Trophoblast cell (in vitro differentiated cells and primary cell): Measurements from ENCODE around the gene EVX2.
A peak's percentile ranks its signal among the peaks of the same experiment; 100 is the strongest.

Experiments
- DNase-seq, 2 donors: peaks; one replicate each; pipeline ENCODE4 v3.0.0-alpha.2; 2016
- H2AFZ ChIP-seq: 2 replicates; pipeline ENCODE4 v1.6.1; 2013; ENCODE audit warnings: low read length, moderate library complexity, mild to moderate bottlenecking; ENCODE audit not compliant: insufficient read depth, poor library complexity
- H2AK5ac ChIP-seq: 2 replicates; pipeline ENCODE4 v1.6.1; 2013; ENCODE audit warnings: mild to moderate bottlenecking, low read length
- H2BK120ac ChIP-seq: 2 replicates; pipeline ENCODE4 v1.6.1; 2013; ENCODE audit warnings: low read length, mild to moderate bottlenecking, moderate library complexity; ENCODE audit not compliant: insufficient read depth, poor library complexity
- H2BK12ac ChIP-seq: 2 replicates; pipeline ENCODE4 v1.6.1; 2013; ENCODE audit warnings: mild to moderate bottlenecking, low read length, moderate library complexity
- H2BK5ac ChIP-seq: 2 replicates; pipeline ENCODE4 v1.6.1; 2013; ENCODE audit warnings: low read length, low read depth, moderate library complexity, mild to moderate bottlenecking; ENCODE audit not compliant: poor library complexity
- H3K14ac ChIP-seq: 2 replicates; pipeline ENCODE4 v1.6.1; 2013; ENCODE audit warnings: mild to moderate bottlenecking, low read length
- H3K18ac ChIP-seq: 2 replicates; pipeline ENCODE4 v1.6.1; 2013; ENCODE audit warnings: mild to moderate bottlenecking, low read length
- H3K23ac ChIP-seq: 2 replicates; pipeline ENCODE4 v1.6.1; 2013; ENCODE audit warnings: low read length
- H3K27ac ChIP-seq: 2 replicates; pipeline ENCODE4 v1.5.1; 2013; ENCODE audit warnings: low read depth, mild to moderate bottlenecking, inconsistent platforms, low read length, moderate library complexity
- H3K27me3 ChIP-seq: 2 replicates; pipeline ENCODE4 v1.6.1; 2013; ENCODE audit warnings: inconsistent platforms, mild to moderate bottlenecking, low read length, moderate library complexity; ENCODE audit not compliant: insufficient read depth
- H3K36me3 ChIP-seq, 2 experiments: 1 replicate in 1 of 2; 2 replicates in 1 of 2; pipeline ENCODE4 v1.6.1; 2013; ENCODE audit warnings: low read length in 2 of 2, mild to moderate bottlenecking in 2 of 2, moderate library complexity in 1 of 2; ENCODE audit not compliant: insufficient read depth in 2 of 2, control insufficient read depth in 1 of 2
- H3K4ac ChIP-seq: 2 replicates; pipeline ENCODE4 v1.6.1; 2013; ENCODE audit warnings: low read depth, mild to moderate bottlenecking, low read length, moderate library complexity
- H3K4me1 ChIP-seq, 2 experiments: 1 replicate in 1 of 2; 2 replicates in 1 of 2; pipeline ENCODE4 v1.6.1; 2013; ENCODE audit warnings: low read length in 2 of 2, mild to moderate bottlenecking in 2 of 2, moderate library complexity in 1 of 2; ENCODE audit not compliant: insufficient read depth in 2 of 2, control insufficient read depth in 1 of 2
- H3K4me2 ChIP-seq: 2 replicates; pipeline ENCODE4 v1.6.1; 2013; ENCODE audit warnings: inconsistent platforms, mild to moderate bottlenecking, low read length, moderate library complexity
- H3K4me3 ChIP-seq: 2 replicates; pipeline ENCODE4 v1.5.1; 2013; ENCODE audit warnings: mild to moderate bottlenecking, low read depth, low read length, inconsistent platforms
- H3K79me1 ChIP-seq: one replicate; pipeline ENCODE4 v1.6.1; 2013; ENCODE audit warnings: low read length
- H3K79me2 ChIP-seq: 2 replicates; pipeline ENCODE4 v1.6.1; 2013; ENCODE audit warnings: low read length, mild to moderate bottlenecking; ENCODE audit not compliant: control insufficient read depth, insufficient read depth, poor library complexity
- H3K9ac ChIP-seq: 2 replicates; pipeline ENCODE4 v1.6.1; 2013; ENCODE audit warnings: mild to moderate bottlenecking, low read length
- H3K9me3 ChIP-seq: 2 replicates; pipeline ENCODE4 v1.6.1; 2013; ENCODE audit warnings: low read depth, mild to moderate bottlenecking, control low read depth, inconsistent platforms, low read length; ENCODE audit not compliant: insufficient read depth
- H4K12ac ChIP-seq: 2 replicates; pipeline ENCODE4 v1.6.1; 2013; ENCODE audit warnings: low read depth, mild to moderate bottlenecking, low read length, moderate library complexity
- H4K8ac ChIP-seq: 2 replicates; pipeline ENCODE4 v1.6.1; 2013; ENCODE audit warnings: low read depth, mild to moderate bottlenecking, low read length, moderate library complexity
- H4K91ac ChIP-seq: one replicate; pipeline ENCODE4 v1.6.1; 2013; ENCODE audit warnings: low read depth, mild to moderate bottlenecking, low read length, moderate library complexity
- WGBS: extraction: QIAGEN DNeasy Blood & Tissue Kit; methylation state at CpG from one replicate; pipeline ENCODE4 v1.1.7; 2013; ENCODE audit warnings: missing lambda C conversion rate; ENCODE audit not compliant: insufficient read length, insufficient coverage; ENCODE audit errors: extremely low coverage; 5-methylcytosine and 5-hydroxymethylcytosine counted together

The EVX2 gene

GRCh38 chr2:176106581-176107539, 23.1 kb upstream of the EVX2 start, which contains the start of gene HOXD11:
TSS of gene HOXD11 (plus strand) at chr2:176107280. CDS start at chr2:176107356, 76 bp downstream.
- Histone ChIP-seq H4K91ac (no peak within 1 kb of the TSS), H2BK120ac (no peak within 1 kb of the TSS), H3K79me2 (no peaks in the 10 kb centered on the region), H2AK5ac (no peak within 1 kb of the TSS), H2BK12ac (no peak within 1 kb of the TSS), H4K12ac (no peak within 1 kb of the TSS), H2AFZ (no peak within 1 kb of the TSS), H4K8ac (no peak within 1 kb of the TSS), H3K4ac (no peak within 1 kb of the TSS), H3K23ac (no peak within 1 kb of the TSS), H2BK5ac (no peak within 1 kb of the TSS), H3K79me1 (peaks cover 4% of the 10 kb centered on the region), H3K4me1 (peaks cover 7 to 13% of the 10 kb centered on the region in 2 experiments), H3K9me3 (peaks cover 8% of the 10 kb centered on the region), H3K27ac (no peak within 1 kb of the TSS), H3K27me3 (peaks cover 76% of the 10 kb centered on the region), H3K4me2 (peak within 1 kb of the TSS; percentile 60), H3K14ac (no peak within 1 kb of the TSS), H3K18ac (no peak within 1 kb of the TSS), H3K36me3 (no peaks in the 10 kb centered on the region), H3K4me3 (peak within 1 kb of the TSS; percentile 60), H3K9ac (no peak within 1 kb of the TSS)
- DNase-seq, result peak; percentile 15 to 51
- WGBS, result no CpG with 5 or more reads among the region's 85 CpGs

DNA sequence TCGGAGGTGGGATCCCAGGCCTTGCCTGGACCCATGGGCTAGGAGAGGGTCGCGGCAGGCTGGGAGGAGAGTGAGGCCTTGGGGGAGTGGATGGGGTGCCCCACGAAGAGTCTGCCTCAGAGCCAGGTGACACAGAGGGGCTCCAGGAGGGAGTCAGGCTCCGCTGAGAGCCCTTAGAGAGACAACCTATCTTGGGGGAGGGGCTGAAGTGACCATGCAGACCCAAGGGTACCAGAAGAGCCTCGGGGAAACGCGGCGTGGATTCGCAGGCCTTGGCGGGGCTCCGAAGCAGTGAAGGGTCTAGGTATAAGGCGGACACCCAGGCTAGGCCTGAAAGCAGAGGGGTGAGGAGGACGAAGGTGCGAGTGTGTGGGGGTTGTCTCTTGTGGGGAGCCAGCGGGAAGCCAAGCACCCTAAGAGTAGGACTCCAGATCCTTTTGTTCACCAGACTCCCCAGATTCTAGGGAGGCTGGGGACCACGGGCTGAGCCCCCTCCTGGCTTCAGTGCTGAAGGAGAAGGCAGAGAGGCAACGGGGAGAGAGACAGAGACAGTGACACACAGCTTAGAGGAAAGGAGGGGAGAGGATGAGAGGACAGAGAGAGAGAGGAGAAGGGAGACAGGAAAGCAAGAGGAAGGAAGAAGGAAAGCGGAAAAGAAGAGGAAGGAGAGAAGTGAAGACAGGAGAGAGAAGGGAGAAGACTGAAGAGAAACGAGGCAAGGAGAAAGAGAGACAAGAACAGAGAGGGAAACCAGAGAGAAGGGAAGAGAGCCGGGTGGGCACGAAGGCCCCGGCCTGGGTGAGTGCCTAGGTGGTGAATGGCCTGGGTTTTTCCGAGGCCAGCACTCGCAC, 22.2 kb upstream of the EVX2 start:
- Histone ChIP-seq H2BK120ac (no peak overlapping the region), H3K27me3 (peaks cover 84% of the 10 kb centered on the region), H3K4me3 (peak overlapping the region; percentile 26), H3K4me2 (peak overlapping the region; percentile 60), H2AFZ (no peak overlapping the region), H3K27ac (no peak overlapping the region), H4K8ac (no peak overlapping the region), H3K18ac (no peak overlapping the region), H4K91ac (no peak overlapping the region), H3K9ac (no peak overlapping the region), H3K79me2 (no peaks in the 10 kb centered on the region), H3K23ac (no peak overlapping the region), H2AK5ac (no peak overlapping the region), H3K14ac (no peak overlapping the region), H3K79me1 (peaks cover 4% of the 10 kb centered on the region), H3K4me1 (peaks cover 7 to 13% of the 10 kb centered on the region in 2 experiments), H3K36me3 (no peaks in the 10 kb centered on the region), H2BK12ac (no peak overlapping the region), H3K9me3 (peaks cover 7% of the 10 kb centered on the region), H3K4ac (no peak overlapping the region), H2BK5ac (no peak overlapping the region), H4K12ac (no peak overlapping the region)
- DNase-seq, result no peak
- WGBS, result no CpG with 5 or more reads among the region's 25 CpGs

GRCh38 chr2:176105078-176105729, 21.4 kb upstream of the EVX2 start:
- Histone ChIP-seq H3K9ac (no peak overlapping the region), H4K8ac (no peak overlapping the region), H3K4me1 (peaks cover 7 to 13% of the 10 kb centered on the region in 2 experiments), H3K14ac (no peak overlapping the region), H3K4me3 (no peak overlapping the region), H4K12ac (no peak overlapping the region), H2BK12ac (no peak overlapping the region), H3K79me1 (peaks cover 4% of the 10 kb centered on the region), H3K4ac (no peak overlapping the region), H3K79me2 (no peaks in the 10 kb centered on the region), H3K23ac (no peak overlapping the region), H3K4me2 (peak overlapping the region; percentile 42), H2AK5ac (no peak overlapping the region), H4K91ac (no peak overlapping the region), H3K9me3 (peaks cover 11% of the 10 kb centered on the region), H2BK120ac (no peak overlapping the region), H3K18ac (no peak overlapping the region), H3K27ac (no peak overlapping the region), H2AFZ (no peak overlapping the region), H3K27me3 (peaks cover 91% of the 10 kb centered on the region), H3K36me3 (no peaks in the 10 kb centered on the region), H2BK5ac (no peak overlapping the region)
- no CpG with 5 or more reads among the region's 25 CpGs for WGBS
- DNase-seq, result no peak
